Ovary (tissue), 9 donors: ENCODE measurements around the gene PROSER3. TPM values are rescaled to one million over a fixed set of nuclear protein-coding genes. Genes with fewer than 3 reads are reported as not detected.

ENCODE experiments used
- DNase-seq, 5 donors: peaks; one replicate each; pipeline ENCODE4 v3.0.0-alpha.2; 2019 to 2020
- H3K27ac ChIP-seq, 2 donors: fragments of 200-600 bp; one replicate each; pipeline versions ENCODE4 v1.5.1 to v1.8.0; 2019 to 2022
- H3K27me3 ChIP-seq: fragments of 200-600 bp; one replicate; pipeline ENCODE4 v1.8.0; 2022
- H3K36me3 ChIP-seq: fragments of 200-600 bp; sonication (generic); one replicate; pipeline ENCODE4 v1.5.1; 2019
- H3K4me1 ChIP-seq: one replicate; pipeline ENCODE4 v1.8.1; 2013; ENCODE audit warnings: mild to moderate bottlenecking, moderate library complexity; ENCODE audit not compliant: insufficient read depth
- H3K4me3 ChIP-seq: fragments of 200-600 bp; sonication (generic); one replicate; pipeline ENCODE4 v1.5.1; 2017
- H3K9me3 ChIP-seq, 2 donors: fragments of 200-600 bp in 1 of 2; sonication (generic) in 1 of 2; one replicate each; pipeline versions ENCODE4 v1.5.1 to v1.8.1; 2013 to 2019; ENCODE audit warnings: mild to moderate bottlenecking in 1 of 2, moderate library complexity in 1 of 2
- EP300 ChIP-seq: sonication (generic); formaldehyde crosslinking; IDR thresholded peaks from one replicate; pipeline ENCODE4 v1.6.1; 2017; ENCODE audit warnings: antibody characterized with exemption
- POLR2A ChIP-seq: fragments of 450-650 bp; IDR thresholded peaks from one replicate; pipeline ENCODE4 v1.6.1; 2017; ENCODE audit warnings: antibody characterized with exemption, mild to moderate bottlenecking, moderate library complexity
- WGBS, 3 donors: extraction: QIAGEN DNeasy Blood & Tissue Kit in 1 of 3; methylation state at CpG; one replicate each; pipeline versions ENCODE4 v1.1.5 to v1.1.7; 2013 to 2017; 5-methylcytosine and 5-hydroxymethylcytosine counted together
- intact Hi-C, 4 donors: fragments of 100-400 bp; cut with DNase I; formaldehyde crosslinking; loops; one replicate each; pipeline versions ENCODE4 v1.11.0 to v1.15.1; 2022 to 2023
- polyA plus RNA-seq, 2 donors: library from polyadenylated mRNA; stranded (reverse); fragments of 200-250 nt in 1 of 2; fragments of 350-450 nt in 1 of 2; fragmentation: Illumina TruSeq in 1 of 2; extraction: RNeasy Lipid Tissue Mini Kit (QIAGEN cat#74804) in 1 of 2; gene quantifications; one replicate each; pipeline ENCODE4 v1.2.3, GENCODE V29; 2013 to 2014
- total RNA-seq, 7 donors: library from RNA; depleted of rRNA in 2 of 7; stranded (reverse); fragments of >200 nt in 2 of 7; fragmentation: NEBNext Ultra II Directional in 3 of 7; extraction: Animal tissue kit (Norgen Biotek cat#: 25700) in 3 of 7; gene quantifications; one replicate each; pipeline versions ENCODE4 v1.1.0 to v1.2.4, GENCODE V29; 2016 to 2023
- TF ChIP-seq, protein P1 (sequence below), 3 donors: fragments of 450-650 bp in 2 of 3; fragments of 200-600 bp in 1 of 3; IDR thresholded peaks; one replicate each; pipeline versions ENCODE4 v1.5.1 to v1.8.0; 2016 to 2022; ENCODE audit warnings: antibody characterized with exemption in 3 of 3, mild to moderate bottlenecking in 1 of 3
- donor health status: DM: no; HTN: no; CAD: no; lungs with moderate emphysema.
- donor health status: DM: no; HTN: no; CAD: no.
- donor health status: Bipolar disorder and iron deficiency.
- donor health status: DM: yes; HTN: yes; CAD: no.
- donor health status: DM: no; HTN: no; CAD: no.
- donor health status: DM: yes; HTN: yes; CAD: no.

PROSER3 gene
- total and polyA plus RNA-seq, 9 donors: 3.3 to 59.0 (median 24.4) TPM

GRCh38 chr19:35777086-35777841 is 19.3 kb downstream of the PROSER3 start:
- intact Hi-C loops: loop anchor here in 1 of 4 donors (5.0 kb wide), 1 partner anchor 155 kb away; no protein-coding TSS in a partner anchor
- H3K27me3 ChIP-seq: no peaks in the 10 kb centered on the region
- no peak for DNase-seq

GRCh38 chr19:35777961-35778360 is 20.0 kb downstream of the PROSER3 start:
- no peak overlapping the region for H3K4me3 ChIP-seq
- 86 to 91% (median 86%) methylated on average over 7 of the region's 7 CpGs for WGBS, 3 donors
- H3K36me3 ChIP-seq: no peaks in the 10 kb centered on the region
- intact Hi-C loops: loop anchor here in 1 of 4 donors (5.0 kb wide), 1 partner anchor 154 kb away; no protein-coding TSS in a partner anchor
- DNase-seq: no peak
- H3K27me3 ChIP-seq: no peaks in the 10 kb centered on the region
- peaks cover 7% of the 10 kb centered on the region for H3K4me1 ChIP-seq
- TF ChIP-seq, protein P1, sequence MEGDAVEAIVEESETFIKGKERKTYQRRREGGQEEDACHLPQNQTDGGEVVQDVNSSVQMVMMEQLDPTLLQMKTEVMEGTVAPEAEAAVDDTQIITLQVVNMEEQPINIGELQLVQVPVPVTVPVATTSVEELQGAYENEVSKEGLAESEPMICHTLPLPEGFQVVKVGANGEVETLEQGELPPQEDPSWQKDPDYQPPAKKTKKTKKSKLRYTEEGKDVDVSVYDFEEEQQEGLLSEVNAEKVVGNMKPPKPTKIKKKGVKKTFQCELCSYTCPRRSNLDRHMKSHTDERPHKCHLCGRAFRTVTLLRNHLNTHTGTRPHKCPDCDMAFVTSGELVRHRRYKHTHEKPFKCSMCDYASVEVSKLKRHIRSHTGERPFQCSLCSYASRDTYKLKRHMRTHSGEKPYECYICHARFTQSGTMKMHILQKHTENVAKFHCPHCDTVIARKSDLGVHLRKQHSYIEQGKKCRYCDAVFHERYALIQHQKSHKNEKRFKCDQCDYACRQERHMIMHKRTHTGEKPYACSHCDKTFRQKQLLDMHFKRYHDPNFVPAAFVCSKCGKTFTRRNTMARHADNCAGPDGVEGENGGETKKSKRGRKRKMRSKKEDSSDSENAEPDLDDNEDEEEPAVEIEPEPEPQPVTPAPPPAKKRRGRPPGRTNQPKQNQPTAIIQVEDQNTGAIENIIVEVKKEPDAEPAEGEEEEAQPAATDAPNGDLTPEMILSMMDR (IDR thresholded peaks at IDR 0.05): no peak
- TF ChIP-seq POLR2A: no peak
- no peak for TF ChIP-seq EP300
- H3K9me3 ChIP-seq: no peaks in the 10 kb centered on the region
- H3K27ac ChIP-seq: no peak overlapping the region

More at GRCh38 chr19:35777086-35777841, 19.3 kb downstream of the PROSER3 start:
- no peak for TF ChIP-seq POLR2A
- no peak for TF ChIP-seq EP300
- TF ChIP-seq, protein P1 (IDR thresholded peaks at IDR 0.05): no peak
- Histone ChIP-seq H3K9me3 (no peaks in the 10 kb centered on the region), H3K27ac (no peak overlapping the region), H3K4me1 (peaks cover 7% of the 10 kb centered on the region), H3K4me3 (no peak overlapping the region), H3K36me3 (no peaks in the 10 kb centered on the region)
- 61 to 69% (median 66%) methylated on average over 19 of the region's 19 CpGs for WGBS, 3 donors

DNA sequence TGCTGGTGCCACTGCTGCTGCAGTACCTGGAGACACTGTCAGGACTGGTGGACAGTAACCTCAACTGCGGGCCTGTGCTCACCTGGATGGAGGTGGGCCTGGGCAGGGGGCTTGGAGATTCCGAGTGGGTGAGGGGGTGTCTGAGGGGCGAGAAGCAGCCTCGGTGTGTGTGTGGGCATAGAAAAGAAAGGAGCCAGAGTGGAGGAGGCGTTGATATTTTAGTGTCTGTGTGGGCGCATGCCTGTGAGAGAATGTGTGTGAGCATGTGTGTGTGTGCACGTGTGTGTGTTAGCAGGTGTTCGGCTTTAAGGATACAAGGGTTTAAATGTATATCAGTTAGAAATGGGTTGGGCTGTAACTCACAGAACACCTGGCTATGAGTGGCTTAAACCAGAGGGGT is 21.1 kb downstream of the PROSER3 start:
- Histone ChIP-seq H3K27ac (no peak overlapping the region), H3K4me1 (peaks cover 7% of the 10 kb centered on the region), H3K4me3 (no peak overlapping the region), H3K27me3 (no peaks in the 10 kb centered on the region), H3K36me3 (no peaks in the 10 kb centered on the region), H3K9me3 (no peaks in the 10 kb centered on the region)
- WGBS, 3 donors: 87 to 89% (median 88%) methylated on average over 8 of the region's 8 CpGs
- TF ChIP-seq, protein P1 (IDR thresholded peaks at IDR 0.05): no peak
- TF ChIP-seq EP300: no peak
- TF ChIP-seq POLR2A: no peak
- intact Hi-C loops: loop anchor here in 1 of 4 donors (5.0 kb wide), 1 partner anchor 153 kb away; no protein-coding TSS in a partner anchor
- DNase-seq: no peak

GRCh38 chr19:35780058-35780457 is 22.1 kb downstream of the PROSER3 start:
- H3K36me3 ChIP-seq: no peaks in the 10 kb centered on the region
- H3K9me3 ChIP-seq: no peaks in the 10 kb centered on the region
- TF ChIP-seq POLR2A (no peak), EP300 (no peak)
- TF ChIP-seq, protein P1 (IDR thresholded peaks at IDR 0.05): no peak
- peaks cover 3% of the 10 kb centered on the region for H3K4me1 ChIP-seq
- H3K27me3 ChIP-seq: no peaks in the 10 kb centered on the region
- no peak overlapping the region for H3K27ac ChIP-seq
- DNase-seq: no peak
- intact Hi-C loops: loop anchor here in 1 of 4 donors (10.0 kb wide), 1 partner anchor 145 kb away; no protein-coding TSS in a partner anchor
- H3K4me3 ChIP-seq: no peak overlapping the region
- WGBS, 3 donors: 88 to 95% (median 93%) methylated on average over 16 of the region's 16 CpGs
